DMS79 treated with DMSO at 0.1 percent for 48 hours (cell line): Measurements from ENCODE around the gene PRKRIP1.
A peak's percentile ranks its signal among the peaks of the same experiment; 100 is the strongest.
"Not testable (repeated sequence)": the region's sequence is repeated elsewhere in the genome, so short reads cannot be mapped to it uniquely, and the experiment has no call there.

Experiments used
- DNase-seq: peaks from one replicate; lab custom pipeline; 2025; lab: John Stamatoyannopoulos, UW

Gene PRKRIP1

DNA sequence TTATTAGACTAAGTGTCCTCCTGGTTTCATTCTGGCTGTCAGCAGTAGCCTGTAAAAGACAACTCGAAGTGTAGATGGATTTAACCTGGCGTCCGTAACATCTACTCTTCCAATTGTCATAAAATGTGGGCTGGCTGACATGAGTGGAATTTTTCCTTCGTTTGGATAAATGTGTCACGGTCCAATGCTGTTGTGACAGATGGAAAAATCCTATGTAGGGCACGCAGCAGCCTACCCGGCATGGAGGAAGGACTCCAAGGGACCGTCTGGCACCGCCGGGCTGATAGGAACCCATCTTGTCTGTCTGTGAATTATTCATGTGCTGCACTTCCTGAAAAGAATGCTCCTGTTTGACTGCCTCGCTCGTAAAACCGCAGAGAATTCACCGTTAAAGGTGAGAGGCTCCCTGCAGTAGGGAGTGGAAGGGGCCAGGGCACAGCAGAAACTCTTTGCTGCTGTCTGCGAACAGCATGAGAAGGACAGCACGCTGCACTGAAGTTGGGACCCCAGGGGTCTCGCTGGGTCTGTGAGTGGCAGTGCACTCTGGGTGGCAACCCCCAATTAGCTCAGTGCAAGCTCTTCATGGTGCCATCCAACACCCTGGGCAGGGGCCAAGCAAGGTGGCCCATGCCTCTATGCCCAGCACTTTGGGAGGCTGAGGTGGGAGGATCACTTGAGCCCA is 35.6 kb downstream of the PRKRIP1 start:
- DNase-seq: peak; percentile 68

DNA sequence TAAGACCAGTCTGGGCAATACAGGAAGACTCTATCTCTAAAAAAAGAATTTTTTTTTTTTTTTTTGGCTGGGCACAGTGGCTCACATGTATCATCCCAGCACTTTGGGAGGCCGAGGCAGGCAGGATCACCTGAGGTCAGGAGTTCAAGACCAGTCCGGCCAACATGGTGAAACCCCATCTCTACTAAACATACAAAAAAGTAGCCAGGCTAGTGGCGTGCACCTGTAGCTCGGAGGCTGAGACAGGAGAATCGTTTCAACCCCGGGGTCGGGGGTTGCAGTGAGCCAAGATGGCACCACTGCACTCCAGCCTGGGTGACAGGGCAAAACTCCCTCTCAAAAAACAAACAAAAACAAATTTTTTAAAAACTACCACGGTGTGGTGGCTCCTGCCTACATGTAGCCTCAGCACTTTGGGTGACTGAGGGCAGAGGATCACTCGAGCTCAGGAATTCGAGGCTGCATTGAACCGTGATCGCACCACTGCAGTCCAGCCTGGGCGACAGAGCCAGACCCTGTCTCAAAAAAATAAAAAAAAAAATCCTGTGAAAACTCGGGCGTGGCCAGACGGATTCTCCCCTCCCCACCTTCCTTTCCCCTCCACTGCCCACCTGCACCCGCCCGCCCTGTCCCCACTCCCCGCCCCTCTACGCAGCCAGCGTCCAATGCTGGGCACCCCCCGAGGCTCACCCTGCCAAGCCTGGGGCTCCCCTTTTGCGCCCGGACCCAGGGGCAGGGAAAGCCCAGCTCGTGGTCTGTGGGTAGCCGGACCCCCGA is 36.5 kb downstream of the PRKRIP1 start:
- peak; percentile 21 for DNase-seq

DNA sequence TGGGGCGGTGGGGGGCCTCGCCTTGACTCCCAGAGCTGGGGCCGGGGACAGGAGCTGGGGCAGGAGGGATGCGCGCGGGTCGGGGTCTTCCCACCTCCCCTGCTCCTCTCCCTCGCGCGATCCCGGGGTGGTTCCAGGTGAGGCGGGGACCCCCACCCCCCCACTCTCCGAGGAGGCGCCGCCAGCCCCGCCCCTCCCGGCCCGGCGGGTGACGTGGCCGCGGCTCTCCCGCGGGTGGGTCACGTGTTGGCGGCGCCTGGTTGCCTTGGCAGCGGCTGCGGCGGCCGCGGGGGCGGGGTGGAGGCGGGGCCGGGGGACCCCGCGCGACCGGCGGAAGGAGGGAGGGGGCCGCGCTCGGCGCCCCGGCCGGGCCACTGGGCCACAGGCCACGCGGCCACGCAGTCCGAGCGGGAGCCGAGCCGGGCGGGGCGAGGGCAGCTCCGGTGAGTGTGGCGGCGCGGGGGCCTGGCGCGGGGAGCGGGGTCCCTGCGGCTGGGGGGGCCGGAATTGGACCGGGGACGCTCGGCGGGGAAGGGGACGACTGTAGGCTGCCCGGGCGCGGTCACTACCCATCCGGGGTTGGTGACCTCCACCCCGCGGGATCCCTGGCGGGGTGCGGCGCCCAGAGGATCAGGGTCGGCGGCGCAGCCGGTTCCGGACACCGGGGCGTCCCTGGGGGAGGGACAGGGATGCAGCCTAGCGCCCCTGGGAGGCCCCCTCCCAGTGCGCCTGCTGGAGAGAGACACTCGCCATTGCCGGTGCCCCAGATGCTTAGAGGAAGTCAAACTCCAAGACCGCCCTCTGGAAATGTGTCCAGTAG is 37.3 kb downstream of the PRKRIP1 start, which contains the start of gene ORAI2:
ORAI2 (plus strand) TSS at position 357 of the 820 bp plus-strand sequence. CDS start 5,382 bp downstream, outside the sequence.
- DNase-seq: peak; percentile 42

DNA sequence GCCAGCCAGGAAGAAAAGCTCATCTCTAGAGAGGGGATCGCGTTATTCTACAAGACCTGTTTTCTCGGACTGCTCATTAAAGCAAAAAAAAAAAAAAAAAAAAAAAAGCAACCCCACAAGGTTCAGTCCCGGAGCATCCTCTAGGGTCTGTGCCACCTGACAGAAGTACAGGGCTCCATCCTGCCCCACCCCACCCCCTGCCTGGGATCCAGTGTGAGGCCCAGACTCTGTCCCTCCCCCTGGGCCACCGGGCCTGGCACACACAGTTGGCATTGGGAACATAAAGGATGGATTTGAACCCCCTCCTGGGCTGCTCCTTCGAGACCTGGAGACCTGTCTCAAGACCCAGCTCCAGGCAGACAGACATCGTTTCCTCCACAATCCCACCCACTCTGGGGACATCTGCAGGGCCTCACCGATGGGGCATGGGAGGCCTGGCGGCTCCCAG is 37.9 kb downstream of the PRKRIP1 start:
- no peak for DNase-seq

DNA sequence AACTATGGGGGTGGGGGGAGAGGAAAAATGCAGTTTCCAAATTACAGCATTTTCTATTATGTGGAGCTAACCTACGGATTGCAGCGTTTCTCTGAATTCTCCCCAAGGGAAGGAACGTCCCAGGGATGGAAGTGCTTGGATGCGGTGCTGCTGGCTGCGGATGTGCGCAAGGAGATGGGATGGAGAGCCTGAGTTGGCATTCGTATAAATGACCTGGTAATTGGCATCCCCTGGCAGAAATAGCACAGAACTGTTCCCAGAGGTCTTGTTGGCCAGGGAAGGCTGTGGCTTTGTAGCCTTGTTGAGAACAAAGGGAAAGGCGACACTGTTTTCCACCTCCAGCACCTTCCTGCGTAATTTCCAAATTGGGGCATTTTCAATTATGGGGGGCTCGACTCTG is 40.0 kb downstream of the PRKRIP1 start:
- no peak for DNase-seq

DNA sequence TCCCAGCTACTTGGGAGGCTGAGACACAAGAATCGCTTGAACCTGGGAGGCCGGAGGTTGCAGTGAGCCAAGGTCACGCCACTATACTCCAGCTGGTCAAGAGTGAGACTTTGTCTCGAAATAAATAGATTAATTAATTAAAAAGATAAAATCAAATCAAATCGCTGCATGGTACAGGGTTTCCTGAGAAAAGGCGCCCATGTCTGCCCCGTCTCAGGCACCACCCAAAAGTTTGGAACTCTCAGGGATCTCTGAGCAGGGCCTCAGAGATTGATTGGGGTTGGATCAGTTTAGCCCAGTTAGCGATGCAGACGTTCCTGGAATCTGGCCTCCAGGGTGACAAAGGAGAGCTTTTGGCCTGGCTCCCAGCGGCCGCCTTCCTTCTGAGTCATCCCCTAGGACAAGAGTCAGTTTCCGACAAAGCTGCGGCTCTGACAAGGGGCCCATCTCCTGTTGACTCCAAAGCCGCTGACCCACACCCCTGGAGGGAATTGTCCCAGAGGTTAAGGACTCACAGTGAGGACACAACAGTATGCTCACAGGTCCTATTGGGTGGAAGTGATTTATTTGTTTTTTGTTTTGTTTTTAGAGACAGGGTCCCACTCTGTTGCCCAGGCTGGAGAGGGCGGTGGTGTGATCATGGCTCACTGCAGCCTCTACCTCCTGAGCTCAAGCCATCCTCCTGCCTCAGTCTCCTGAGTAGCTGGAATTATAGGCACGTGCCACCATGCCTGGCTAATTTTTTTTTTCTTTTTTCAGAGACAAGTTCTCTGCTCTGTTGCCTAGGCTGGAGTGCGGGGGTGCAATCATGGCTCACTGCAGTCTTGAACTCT is 44.0 kb downstream of the PRKRIP1 start:
- DNase-seq: no peak

DNA sequence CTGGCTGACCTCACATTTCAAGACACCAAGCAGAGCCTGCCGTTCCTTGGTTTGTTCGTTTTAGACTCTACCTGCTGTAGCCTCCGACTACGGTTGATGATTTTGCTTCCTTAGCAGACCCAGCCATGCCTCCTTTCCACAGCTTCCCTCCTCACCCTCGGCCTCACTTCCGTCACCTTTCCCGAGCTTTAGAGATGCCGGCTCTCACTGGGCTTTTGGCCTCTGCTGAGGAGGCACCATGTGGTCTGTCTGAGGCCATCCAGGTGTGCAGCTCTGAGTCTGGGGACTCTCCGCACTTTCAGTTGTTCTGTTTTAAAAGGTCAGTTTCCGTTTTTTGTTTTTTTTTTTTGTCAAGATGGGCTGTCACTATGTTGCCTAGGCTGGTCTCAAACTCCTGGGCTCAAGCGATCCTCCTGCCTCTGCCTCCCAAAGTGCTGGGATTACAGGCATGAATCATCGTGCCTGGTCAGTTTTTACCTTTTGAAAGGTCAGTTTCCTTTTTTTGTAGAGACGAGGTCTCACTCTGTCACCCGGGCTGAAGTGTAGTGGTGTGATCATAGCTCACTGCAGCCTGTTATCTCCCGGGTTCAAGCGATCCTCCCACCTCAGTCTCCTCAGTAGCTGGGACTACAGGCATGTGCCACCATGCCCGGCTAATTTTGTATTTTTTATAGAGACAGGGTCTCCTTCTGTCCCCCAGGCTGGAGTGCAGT is 49.0 kb downstream of the PRKRIP1 start:
- DNase-seq: no peak

DNA sequence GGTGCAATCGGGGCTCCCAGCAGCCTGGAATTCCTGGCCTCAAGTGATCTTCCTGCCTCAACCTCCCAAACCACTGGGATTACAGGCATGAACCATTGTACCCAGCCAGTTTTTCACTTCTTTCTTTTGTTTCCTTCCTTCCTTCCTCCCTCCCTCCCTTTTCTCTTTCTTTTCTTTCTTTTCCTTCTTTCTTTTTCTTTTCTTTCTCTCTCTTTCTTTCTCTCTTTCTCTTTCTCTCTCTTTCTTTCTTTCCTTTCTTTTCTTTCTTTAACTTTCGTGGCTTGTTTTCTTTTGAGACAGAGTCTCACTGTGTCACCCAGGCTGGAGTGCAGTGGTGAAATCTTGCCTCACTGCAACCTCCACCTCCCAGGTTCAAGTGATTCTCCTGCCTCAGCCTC is 49.5 kb downstream of the PRKRIP1 start:
- no peak for DNase-seq

DNA sequence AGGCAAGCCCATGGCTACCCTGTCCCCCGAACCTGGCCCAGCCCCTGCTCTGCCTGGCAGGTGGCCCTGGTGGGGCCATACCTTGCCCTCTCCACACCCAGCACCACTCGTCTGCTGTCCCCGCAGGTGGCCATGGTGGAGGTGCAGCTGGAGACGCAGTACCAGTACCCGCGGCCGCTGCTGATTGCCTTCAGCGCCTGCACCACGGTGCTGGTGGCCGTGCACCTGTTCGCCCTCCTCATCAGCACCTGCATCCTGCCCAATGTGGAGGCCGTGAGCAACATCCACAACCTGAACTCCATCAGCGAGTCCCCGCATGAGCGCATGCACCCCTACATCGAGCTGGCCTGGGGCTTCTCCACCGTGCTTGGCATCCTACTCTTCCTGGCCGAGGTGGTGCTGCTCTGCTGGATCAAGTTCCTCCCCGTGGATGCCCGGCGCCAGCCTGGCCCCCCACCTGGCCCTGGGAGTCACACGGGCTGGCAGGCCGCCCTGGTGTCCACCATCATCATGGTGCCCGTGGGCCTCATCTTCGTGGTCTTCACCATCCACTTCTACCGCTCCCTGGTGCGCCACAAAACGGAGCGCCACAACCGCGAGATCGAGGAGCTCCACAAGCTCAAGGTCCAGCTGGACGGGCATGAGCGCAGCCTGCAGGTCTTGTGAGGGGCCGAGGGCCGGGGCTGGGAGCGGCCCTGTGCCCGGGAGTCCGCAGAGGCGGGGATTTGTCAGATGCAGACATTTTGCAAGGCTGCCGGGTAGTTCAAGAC is 50.4 kb downstream of the PRKRIP1 start:
- DNase-seq: no peak

DNA sequence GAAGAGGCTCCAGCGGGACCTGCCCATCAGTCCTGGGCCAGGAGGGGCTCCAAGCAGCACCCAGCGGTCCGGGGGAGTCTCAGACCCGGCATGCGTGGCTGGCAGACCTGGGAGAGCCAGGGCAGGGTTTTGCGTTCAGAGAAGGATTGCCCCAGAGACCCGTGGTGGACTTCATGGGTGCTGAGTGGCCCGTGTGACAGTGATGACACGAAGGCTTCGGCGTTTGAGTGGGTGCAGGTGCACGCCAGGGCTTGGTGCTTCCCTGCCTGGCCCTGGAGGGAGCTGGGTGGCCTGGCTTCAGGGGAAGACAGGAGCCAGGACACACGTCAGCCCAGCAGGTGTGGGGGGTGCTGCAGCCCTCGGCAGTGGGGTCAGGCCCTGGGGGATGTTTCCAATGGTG is 51.1 kb downstream of the PRKRIP1 start:
- no peak for DNase-seq

DNA sequence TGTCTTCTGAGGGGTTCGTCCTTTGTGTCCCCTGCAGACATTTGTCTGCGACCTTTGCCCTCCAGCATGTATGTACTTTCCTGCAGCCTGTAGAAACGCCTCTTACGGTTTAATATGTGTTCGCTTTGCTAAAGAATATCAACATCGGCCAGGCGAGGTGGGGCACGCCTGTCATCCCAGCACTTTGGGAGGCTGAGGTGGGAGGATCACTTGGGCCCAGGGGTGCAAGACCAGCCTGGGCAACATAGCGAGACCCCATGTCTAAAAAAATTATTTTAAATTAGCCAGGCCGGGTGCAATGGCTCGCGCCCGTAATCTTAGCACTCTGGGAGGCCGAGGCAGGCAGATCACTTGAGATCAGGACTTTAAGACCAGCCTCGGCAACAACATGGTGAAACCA is 53.0 kb downstream of the PRKRIP1 start:
- DNase-seq: no peak

DNA sequence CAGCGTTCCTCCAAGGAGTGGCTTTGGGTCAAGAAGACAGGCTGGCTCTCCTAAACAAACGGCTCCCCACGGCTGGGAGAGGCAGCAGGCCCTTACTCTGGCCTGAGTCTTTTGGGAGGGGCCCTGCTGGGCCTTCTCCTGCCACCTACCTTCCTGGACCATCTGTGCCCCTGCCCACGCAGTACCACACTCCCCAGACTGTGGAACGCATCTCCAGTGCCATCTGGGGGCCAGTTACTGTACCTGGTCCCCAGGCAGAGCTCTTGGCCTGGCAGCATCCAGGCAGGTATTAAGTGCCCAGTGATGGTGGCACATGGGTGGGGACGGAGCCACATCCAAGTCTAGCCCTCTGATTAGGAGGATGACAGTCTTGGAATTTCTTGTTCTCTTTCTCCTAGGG is 54.1 kb downstream of the PRKRIP1 start:
- no peak for DNase-seq

DNA sequence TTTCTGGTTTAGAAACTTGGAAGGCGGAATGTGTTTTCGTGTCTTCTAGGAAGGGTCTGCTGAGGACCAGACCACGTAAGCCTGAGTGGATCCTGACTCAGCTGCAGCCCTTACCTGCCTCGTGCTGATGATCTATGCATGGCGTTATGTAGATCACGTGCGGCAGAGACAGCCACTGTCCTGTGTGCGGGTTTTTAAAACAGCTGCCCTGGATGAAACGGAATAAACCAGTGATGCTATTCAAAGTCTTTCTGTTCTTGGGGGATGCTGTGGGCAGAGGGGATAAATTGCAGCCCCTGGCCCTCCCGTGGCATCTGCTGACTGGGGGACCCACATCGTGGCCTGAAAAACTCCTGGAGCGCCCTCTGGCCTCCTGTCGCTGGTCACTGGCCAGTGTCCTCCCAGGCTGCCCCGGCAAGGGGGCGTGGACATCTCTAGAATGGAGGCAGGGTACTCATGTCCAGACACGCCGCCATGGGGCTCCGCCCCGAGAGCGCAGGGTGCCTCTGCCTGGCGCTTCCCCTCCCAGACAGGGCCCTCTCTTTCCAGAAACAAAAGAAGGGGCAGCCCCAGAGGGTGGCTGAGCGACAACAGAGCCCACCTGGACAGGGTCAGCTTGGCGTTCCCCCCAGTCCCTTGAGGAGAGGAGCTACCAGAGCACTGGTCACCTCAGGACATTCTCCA is 55.4 kb downstream of the PRKRIP1 start:
- DNase-seq: peak; percentile 70

DNA sequence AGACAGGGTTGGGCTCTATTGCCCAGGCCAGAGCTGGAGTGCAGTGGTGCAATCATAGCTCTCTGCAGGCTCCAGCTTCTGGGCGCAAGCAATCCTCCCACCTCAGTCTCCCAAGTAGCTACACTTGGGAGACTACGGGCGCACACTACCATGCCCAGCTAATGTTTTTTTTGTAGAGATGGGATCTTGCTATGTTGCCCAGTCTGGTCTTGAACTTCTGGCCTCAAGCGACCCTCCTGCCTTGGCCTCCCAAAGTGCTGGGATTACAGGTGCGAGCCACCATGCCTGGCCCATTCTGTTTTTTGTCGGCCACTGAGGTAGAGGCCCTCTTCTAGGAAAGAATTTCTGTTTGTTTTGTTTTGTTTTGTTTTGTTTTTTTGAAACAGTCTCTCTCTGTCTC is 56.3 kb downstream of the PRKRIP1 start:
- no peak for DNase-seq

DNA sequence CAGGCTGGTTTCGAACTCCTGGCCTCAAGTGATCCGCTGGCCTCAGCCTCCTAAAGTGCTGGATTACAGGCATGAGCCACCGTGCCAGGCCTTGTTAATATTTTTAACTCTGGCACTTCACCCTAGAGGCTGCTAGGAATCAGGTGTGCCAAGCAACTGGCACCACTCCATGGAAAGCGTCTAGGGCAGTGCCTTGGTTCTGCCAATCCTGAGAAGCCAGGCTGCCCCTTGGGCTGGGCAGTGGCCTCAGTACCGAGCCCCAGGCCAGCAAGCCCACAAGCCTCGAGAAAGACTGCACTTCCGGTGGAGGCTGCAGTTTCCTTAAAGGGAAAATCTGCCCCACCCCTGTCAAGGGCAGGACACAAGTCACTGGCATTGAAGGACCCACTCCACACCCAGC is 57.2 kb downstream of the PRKRIP1 start:
- DNase-seq: peak; percentile 14

DNA sequence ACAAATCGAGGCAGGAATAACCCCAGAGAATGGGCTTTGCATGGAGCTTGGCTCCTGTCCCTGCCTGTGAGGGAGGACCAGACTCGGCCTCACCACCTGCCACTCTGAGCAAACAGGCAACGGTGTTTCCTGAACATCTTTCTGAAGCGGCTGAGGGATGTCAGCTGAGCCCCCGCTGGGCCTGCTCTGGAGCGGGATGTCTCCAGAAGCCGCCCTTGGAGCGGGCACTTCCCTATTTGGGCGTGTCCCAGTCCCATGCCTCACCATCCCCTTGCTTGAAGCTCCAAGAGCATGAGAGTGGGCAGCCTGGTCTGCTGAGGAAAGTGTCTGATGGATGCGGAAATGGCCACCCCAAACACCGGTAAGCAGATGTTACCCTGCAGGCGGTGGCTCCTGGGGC is 58.3 kb downstream of the PRKRIP1 start:
- DNase-seq: no peak

DNA sequence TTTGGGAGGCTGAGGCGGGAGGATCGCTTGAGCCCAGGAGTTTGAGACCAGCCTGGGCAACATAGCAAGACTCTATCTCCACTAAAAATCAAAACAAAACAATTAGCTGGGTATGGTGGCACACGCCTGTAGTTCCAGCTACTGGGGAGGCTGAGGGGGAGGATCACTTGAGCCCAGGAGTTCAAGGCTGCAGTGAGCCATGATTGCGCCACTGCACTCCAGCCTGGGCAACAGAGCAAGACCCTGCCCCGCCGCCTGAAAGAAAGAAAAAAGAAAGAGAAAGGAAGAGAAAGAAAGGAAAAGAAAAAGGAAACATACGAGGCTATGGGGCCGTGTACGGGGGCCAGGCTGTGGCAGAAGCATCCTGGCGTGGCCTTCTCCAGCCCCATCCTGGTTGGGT is 58.8 kb downstream of the PRKRIP1 start:
- not testable (repeated sequence) for DNase-seq

DNA sequence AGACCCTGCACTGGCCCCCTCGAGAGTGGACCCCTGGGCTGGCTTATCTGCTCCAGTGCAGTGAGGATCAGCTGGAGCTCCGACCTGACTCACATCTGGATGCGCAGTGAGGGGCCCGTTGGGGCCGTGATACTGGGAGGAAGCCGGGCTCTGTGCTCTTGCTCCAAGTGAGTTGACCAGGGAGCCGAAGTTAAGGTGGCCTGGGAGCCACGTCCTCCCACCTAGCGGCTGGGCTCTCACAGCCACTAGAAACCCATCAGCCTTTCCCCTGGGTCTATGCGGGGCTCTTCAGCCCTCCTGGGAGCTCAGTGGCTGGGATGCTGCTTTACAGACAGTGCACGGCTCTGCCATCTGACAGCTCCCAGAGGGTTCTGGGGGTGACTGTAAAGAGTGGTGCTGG is 59.4 kb downstream of the PRKRIP1 start:
- DNase-seq: no peak

DNA sequence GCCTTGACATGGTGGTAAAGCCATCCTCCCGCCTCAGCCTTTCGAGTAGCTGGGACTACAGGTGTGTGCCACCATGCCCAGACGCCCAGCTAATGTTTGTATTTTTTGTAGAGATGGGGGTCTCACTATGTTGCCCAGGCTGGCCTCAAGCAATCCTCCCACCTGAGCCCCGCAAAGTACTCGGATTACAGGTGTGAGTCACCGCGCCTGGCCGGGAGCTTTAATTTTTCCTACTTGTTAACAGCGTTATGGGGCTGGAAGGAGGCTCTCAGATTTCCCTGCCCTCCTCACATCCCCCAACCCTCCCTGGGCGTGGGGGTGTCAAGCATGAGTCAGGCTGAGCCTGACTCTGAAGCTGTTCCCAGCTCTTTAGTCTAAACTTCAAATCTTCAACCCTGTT is 60.2 kb downstream of the PRKRIP1 start:
- DNase-seq: no peak
